ENCODE measurements around the gene PCDHA9. TPM values are rescaled to one million over a fixed set of nuclear protein-coding genes. Genes with fewer than 3 reads are reported as not detected.
"Not testable (repeated sequence)": the region's sequence is repeated elsewhere in the genome, so short reads cannot be mapped to it uniquely, and the experiment has no call there.

The PCDHA9 gene
- total RNA-seq, 1 donor from 2014 or later, result 0.95 TPM

DNA sequence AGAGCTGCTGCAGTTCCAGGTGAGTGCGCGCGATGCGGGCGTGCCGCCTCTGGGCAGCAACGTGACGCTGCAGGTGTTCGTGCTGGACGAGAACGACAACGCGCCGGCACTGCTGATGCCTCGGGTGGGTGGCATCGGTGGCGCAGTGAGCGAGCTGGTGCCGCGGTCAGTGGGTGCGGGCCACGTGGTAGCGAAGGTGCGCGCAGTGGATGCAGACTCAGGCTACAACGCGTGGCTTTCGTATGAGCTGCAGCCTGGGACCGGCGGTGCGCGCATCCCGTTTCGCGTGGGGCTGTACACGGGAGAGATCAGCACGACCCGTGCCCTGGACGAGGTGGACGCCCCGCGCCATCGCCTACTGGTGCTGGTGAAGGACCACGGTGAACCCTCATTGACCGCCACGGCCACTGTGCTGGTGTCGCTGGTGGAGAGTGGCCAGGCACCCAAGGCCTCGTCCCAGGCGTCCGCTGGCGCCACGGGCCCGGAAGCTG is 45.4 kb upstream of the PCDHA9 start:
- Mint-ChIP-seq H3K36me3 (ENCODE audit: low read depth, unreplicated experiment) (peaks cover 22% of the 10 kb centered on the region), H3K27ac (ENCODE audit: unreplicated experiment) (no peak overlapping the region), H3K4me3 (ENCODE audit: unreplicated experiment) (no peak overlapping the region), H3K4me1 (ENCODE audit: low read depth, unreplicated experiment) (no peaks in the 10 kb centered on the region), H3K27me3 (ENCODE audit: low read depth, unreplicated experiment) (no peaks in the 10 kb centered on the region), H3K9me3 (ENCODE audit: unreplicated experiment) (peaks cover 11% of the 10 kb centered on the region)
- no peaks in the 10 kb centered on the region for H3K4me1 ChIP-seq (ENCODE audit: insufficient read depth, low read length)
- H3K9ac ChIP-seq (ENCODE audit: low read length), result no peak overlapping the region
- no peaks in the 10 kb centered on the region for H4K20me1 ChIP-seq (ENCODE audit: insufficient read depth, low read length)
- DNase-seq (ENCODE audit: low read depth) (no peak), FAIRE-seq (no peak)
- no peak overlapping the region for H3K4me3 ChIP-seq (ENCODE audit: insufficient read depth, low read depth, low read length)
- H3K36me3 ChIP-seq (ENCODE audit: insufficient read depth, low read length), result no peaks in the 10 kb centered on the region
- peaks cover 9% of the 10 kb centered on the region for H3K9me3 ChIP-seq (ENCODE audit: insufficient read depth, low read depth, low read length)
- no peaks in the 10 kb centered on the region for H3K79me2 ChIP-seq (ENCODE audit: insufficient read depth, low read length)
- H2AFZ ChIP-seq (ENCODE audit: low read depth, low read length), result no peak overlapping the region
- H3K27ac ChIP-seq (ENCODE audit: low read depth, low read length), result no peak overlapping the region
- no peak overlapping the region for H3K4me2 ChIP-seq (ENCODE audit: low read length)
- no peak for TF ChIP-seq EZH2 (IDR thresholded peaks at IDR 0.05; ENCODE audit: insufficient read depth, low read length)
- TF ChIP-seq, protein P1, sequence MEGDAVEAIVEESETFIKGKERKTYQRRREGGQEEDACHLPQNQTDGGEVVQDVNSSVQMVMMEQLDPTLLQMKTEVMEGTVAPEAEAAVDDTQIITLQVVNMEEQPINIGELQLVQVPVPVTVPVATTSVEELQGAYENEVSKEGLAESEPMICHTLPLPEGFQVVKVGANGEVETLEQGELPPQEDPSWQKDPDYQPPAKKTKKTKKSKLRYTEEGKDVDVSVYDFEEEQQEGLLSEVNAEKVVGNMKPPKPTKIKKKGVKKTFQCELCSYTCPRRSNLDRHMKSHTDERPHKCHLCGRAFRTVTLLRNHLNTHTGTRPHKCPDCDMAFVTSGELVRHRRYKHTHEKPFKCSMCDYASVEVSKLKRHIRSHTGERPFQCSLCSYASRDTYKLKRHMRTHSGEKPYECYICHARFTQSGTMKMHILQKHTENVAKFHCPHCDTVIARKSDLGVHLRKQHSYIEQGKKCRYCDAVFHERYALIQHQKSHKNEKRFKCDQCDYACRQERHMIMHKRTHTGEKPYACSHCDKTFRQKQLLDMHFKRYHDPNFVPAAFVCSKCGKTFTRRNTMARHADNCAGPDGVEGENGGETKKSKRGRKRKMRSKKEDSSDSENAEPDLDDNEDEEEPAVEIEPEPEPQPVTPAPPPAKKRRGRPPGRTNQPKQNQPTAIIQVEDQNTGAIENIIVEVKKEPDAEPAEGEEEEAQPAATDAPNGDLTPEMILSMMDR (IDR thresholded peaks at IDR 0.05; ENCODE audit: insufficient read depth, low read depth, low read length), result no peak
- no peaks in the 10 kb centered on the region for H3K27me3 ChIP-seq (ENCODE audit: insufficient read depth, low read length)

DNA sequence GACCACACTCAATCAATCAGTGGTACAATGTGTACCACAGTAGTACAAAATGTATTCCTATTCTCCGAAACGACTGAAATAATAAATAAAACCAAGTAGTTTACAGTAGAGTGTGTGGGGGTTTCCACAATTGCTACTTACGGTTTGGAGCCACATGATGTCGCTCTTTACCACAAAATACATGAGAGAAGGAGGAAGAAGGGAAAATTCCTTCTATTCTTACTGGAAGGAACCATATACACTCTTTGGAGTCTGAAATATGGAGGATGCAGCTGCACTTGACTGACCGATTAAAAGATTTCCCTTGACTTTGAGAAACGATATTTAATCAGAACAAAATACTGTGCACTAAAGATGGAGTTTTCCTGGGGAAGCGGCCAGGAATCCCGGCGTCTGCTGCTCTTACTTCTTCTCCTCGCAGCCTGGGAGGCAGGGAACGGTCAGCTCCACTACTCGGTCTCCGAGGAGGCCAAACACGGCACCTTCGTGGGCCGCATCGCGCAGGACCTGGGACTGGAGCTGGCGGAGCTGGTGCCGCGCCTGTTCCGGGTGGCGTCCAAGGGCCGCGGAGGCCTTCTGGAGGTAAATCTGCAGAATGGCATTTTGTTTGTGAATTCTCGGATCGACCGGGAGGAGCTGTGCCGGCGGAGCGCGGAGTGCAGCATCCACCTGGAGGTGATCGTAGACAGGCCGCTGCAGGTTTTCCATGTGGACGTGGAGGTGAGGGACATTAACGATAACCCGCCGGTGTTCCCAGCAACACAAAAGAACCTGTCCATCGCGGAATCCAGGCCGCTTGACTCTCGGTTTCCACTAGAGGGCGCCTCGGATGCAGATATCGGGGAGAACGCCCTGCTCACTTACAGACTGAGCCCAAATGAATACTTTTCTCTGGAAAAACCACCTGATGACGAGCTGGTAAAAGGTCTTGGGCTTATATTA is 41.1 kb upstream of the PCDHA9 start, which contains the start of gene PCDHA4:
PCDHA4 (plus strand) TSS at position 235 of the 942 bp plus-strand sequence.
- peak within 1 kb of the TSS; percentile 41 for H3K4me2 ChIP-seq (ENCODE audit: low read length)
- no peak for FAIRE-seq
- peaks cover 2% of the 10 kb centered on the region for H3K4me1 Mint-ChIP-seq (ENCODE audit: low read depth, unreplicated experiment)
- peak within 1 kb of the TSS; percentile 80 for H3K27ac Mint-ChIP-seq (ENCODE audit: unreplicated experiment)
- no peak within 1 kb of the TSS for H2AFZ ChIP-seq (ENCODE audit: low read depth, low read length)
- no peaks in the 10 kb centered on the region for H4K20me1 ChIP-seq (ENCODE audit: insufficient read depth, low read length)
- H3K4me3 ChIP-seq (ENCODE audit: insufficient read depth, low read depth, low read length), result no peak within 1 kb of the TSS
- peak within 1 kb of the TSS; percentile 96 for H3K4me3 Mint-ChIP-seq (ENCODE audit: unreplicated experiment)
- H3K36me3 Mint-ChIP-seq (ENCODE audit: low read depth, unreplicated experiment), result peaks cover 18% of the 10 kb centered on the region
- H3K79me2 ChIP-seq (ENCODE audit: insufficient read depth, low read length), result no peaks in the 10 kb centered on the region
- peaks cover 19% of the 10 kb centered on the region for H3K9me3 ChIP-seq (ENCODE audit: insufficient read depth, low read depth, low read length)
- H3K36me3 ChIP-seq (ENCODE audit: insufficient read depth, low read length), result no peaks in the 10 kb centered on the region
- H3K27ac ChIP-seq (ENCODE audit: low read depth, low read length), result no peak within 1 kb of the TSS
- no peak within 1 kb of the TSS for H3K9ac ChIP-seq (ENCODE audit: low read length)
- peaks cover 3% of the 10 kb centered on the region for H3K9me3 Mint-ChIP-seq (ENCODE audit: unreplicated experiment)
- TF ChIP-seq, protein P1 (IDR thresholded peaks at IDR 0.05; ENCODE audit: insufficient read depth, low read depth, low read length), result peak; percentile 16
- TF ChIP-seq EZH2 (IDR thresholded peaks at IDR 0.05; ENCODE audit: insufficient read depth, low read length), result no peak
- no peaks in the 10 kb centered on the region for H3K4me1 ChIP-seq (ENCODE audit: insufficient read depth, low read length)
- H3K27me3 ChIP-seq (ENCODE audit: insufficient read depth, low read length), result no peaks in the 10 kb centered on the region
- no peak for DNase-seq (ENCODE audit: low read depth)
- no peaks in the 10 kb centered on the region for H3K27me3 Mint-ChIP-seq (ENCODE audit: low read depth, unreplicated experiment)

DNA sequence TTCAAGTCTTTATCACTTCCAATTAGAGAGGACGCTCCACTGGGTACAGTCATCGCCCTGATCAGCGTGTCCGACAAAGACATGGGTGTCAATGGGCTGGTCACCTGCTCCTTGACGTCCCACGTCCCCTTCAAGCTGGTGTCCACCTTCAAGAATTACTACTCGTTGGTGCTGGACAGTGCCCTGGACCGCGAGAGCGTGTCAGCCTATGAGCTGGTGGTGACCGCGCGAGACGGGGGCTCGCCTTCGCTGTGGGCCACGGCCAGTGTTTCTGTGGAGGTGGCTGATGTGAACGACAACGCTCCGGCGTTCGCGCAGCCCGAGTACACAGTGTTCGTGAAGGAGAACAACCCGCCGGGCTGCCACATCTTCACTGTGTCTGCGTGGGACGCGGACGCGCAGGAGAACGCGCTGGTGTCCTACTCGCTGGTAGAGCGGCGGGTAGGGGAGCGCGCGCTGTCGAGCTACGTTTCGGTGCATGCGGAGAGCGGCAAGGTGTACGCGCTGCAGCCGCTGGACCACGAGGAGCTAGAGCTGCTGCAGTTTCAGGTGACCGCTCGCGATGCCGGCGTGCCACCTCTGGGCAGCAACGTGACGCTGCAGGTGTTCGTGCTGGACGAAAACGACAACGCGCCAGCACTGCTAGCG is 39.8 kb upstream of the PCDHA9 start:
- H3K9me3 Mint-ChIP-seq (ENCODE audit: unreplicated experiment); H3K4me1 Mint-ChIP-seq (ENCODE audit: low read depth, unreplicated experiment); H3K36me3 ChIP-seq (ENCODE audit: insufficient read depth, low read length): not testable (repeated sequence)

More for the DNA sequence above, 39.8 kb upstream of the PCDHA9 start:
- not testable (repeated sequence) for H3K4me1 ChIP-seq (ENCODE audit: insufficient read depth, low read length); H3K4me2 ChIP-seq (ENCODE audit: low read length); FAIRE-seq; H3K4me3 ChIP-seq (ENCODE audit: insufficient read depth, low read depth, low read length); H3K79me2 ChIP-seq (ENCODE audit: insufficient read depth, low read length); H3K9ac ChIP-seq (ENCODE audit: low read length); DNase-seq (ENCODE audit: low read depth); H3K27ac ChIP-seq (ENCODE audit: low read depth, low read length); H3K27me3 Mint-ChIP-seq (ENCODE audit: low read depth, unreplicated experiment); H3K27ac Mint-ChIP-seq (ENCODE audit: unreplicated experiment); H3K27me3 ChIP-seq (ENCODE audit: insufficient read depth, low read length); H4K20me1 ChIP-seq (ENCODE audit: insufficient read depth, low read length)
- Mint-ChIP-seq H3K4me3 (ENCODE audit: unreplicated experiment) (peak overlapping the region; percentile 52), H3K36me3 (ENCODE audit: low read depth, unreplicated experiment) (peaks cover 11% of the 10 kb centered on the region)
- H3K9me3 ChIP-seq (ENCODE audit: insufficient read depth, low read depth, low read length), result peaks cover 13% of the 10 kb centered on the region
- H2AFZ ChIP-seq (ENCODE audit: low read depth, low read length), result peak overlapping the region; percentile 10
